Endothelial cell of umbilical vein (primary cell): Measurements from ENCODE around the gene DPYD. TPM values are rescaled to one million over a fixed set of nuclear protein-coding genes. Genes with fewer than 3 reads are reported as not detected.

Source experiments
- BruUV-seq: library from RNA; stranded (reverse); fragments of 400-500 nt; replicated peaks from 2 replicates; lab custom pipeline; 2021; lab: Mats Ljungman, UMichigan
- CTCF ChIA-PET: fragments of 300-600, 350-600 bp; sonication (Branson Sonifier 250); formaldehyde crosslinking; loops from one replicate; lab custom pipeline; 2021; ENCODE audit warnings: antibody characterized with exemption, inconsistent platforms; lab: Charles Lee
- POLR2A ChIA-PET: fragments of 300-600, 350-600 bp; sonication (Branson Sonifier 250); formaldehyde crosslinking; loops from one replicate; lab custom pipeline; 2021; ENCODE audit warnings: antibody characterized with exemption, inconsistent platforms; lab: Charles Lee
- DNase-seq: peaks from one replicate; pipeline ENCODE4 v3.0.0-alpha.2; 2011; ENCODE audit warnings: low read depth, low spot score
- FAIRE-seq: peaks from 2 replicates; lab custom pipeline; 2011; peaks lifted over from hg19 to GRCh38; lab: Jason Lieb, UNC
- H2AFZ ChIP-seq: 2 replicates; pipeline ENCODE4 v1.6.0; 2012; ENCODE audit warnings: low read depth, low read length, control low read depth, inconsistent platforms
- H3K27ac ChIP-seq: 2 replicates; pipeline ENCODE4 v1.5.1; 2011; ENCODE audit warnings: low read depth, mild to moderate bottlenecking, control low read depth, low read length, moderate library complexity; ENCODE audit not compliant: insufficient read depth
- H3K27me3 ChIP-seq, 2 experiments: 2 replicates each; pipeline versions ENCODE4 v1.6.0 to v1.6.1; 2011; ENCODE audit warnings: low read length in 2 of 2, mixed read lengths in 1 of 2; ENCODE audit not compliant: control insufficient read depth in 2 of 2, insufficient read depth in 2 of 2
- H3K36me3 ChIP-seq, 2 experiments: 2 replicates in 1 of 2; 3 replicates in 1 of 2; pipeline ENCODE4 v1.5.1; 2011; ENCODE audit warnings: low read length in 2 of 2, mild to moderate bottlenecking in 1 of 2, moderate library complexity in 1 of 2; ENCODE audit not compliant: control insufficient read depth in 2 of 2, insufficient read depth in 2 of 2; ENCODE audit errors: extremely low read depth in 1 of 2
- H3K4me1 ChIP-seq: 3 replicates; pipeline ENCODE4 v1.5.1; 2011; ENCODE audit warnings: mild to moderate bottlenecking, low read length; ENCODE audit not compliant: control insufficient read depth, insufficient read depth; ENCODE audit errors: extremely low read depth
- H3K4me2 ChIP-seq: 2 replicates; pipeline ENCODE4 v1.6.1; 2011; ENCODE audit warnings: low read length, control low read depth, mixed read lengths; ENCODE audit not compliant: insufficient read depth
- H3K4me3 ChIP-seq, 3 experiments: fragments of 200-600 bp in 1 of 3; sonication (generic), shearing (Covaris generic) in 1 of 3; replicated peaks in 1 of 3; 2 replicates each; pipeline ENCODE4 v1.5.1; 2011 to 2016; ENCODE audit warnings: control low read depth in 3 of 3, low read length in 3 of 3, mild to moderate bottlenecking in 2 of 3, inconsistent platforms in 1 of 3, low read depth in 1 of 3, moderate library complexity in 1 of 3; ENCODE audit not compliant: insufficient read depth in 1 of 3
- H3K79me2 ChIP-seq: 2 replicates; pipeline ENCODE4 v1.6.0; 2012; ENCODE audit warnings: low read length, inconsistent platforms; ENCODE audit not compliant: control insufficient read depth, insufficient read depth
- H3K9ac ChIP-seq: replicated peaks from 2 replicates; pipeline ENCODE3; 2011; ENCODE audit warnings: low read length, control low read depth; ENCODE audit not compliant: insufficient read depth; ENCODE audit errors: extremely low read depth
- H3K9me1 ChIP-seq: replicated peaks from 3 replicates; pipeline ENCODE4 v1.6.0; 2011; ENCODE audit warnings: mild to moderate bottlenecking, low read length; ENCODE audit not compliant: control insufficient read depth, insufficient read depth; ENCODE audit errors: extremely low read depth
- H3K9me3 ChIP-seq: replicated peaks from 2 replicates; pipeline ENCODE4 v1.5.1; 2012; ENCODE audit warnings: low read length, inconsistent platforms; ENCODE audit not compliant: control insufficient read depth, insufficient read depth
- H4K20me1 ChIP-seq: replicated peaks from 2 replicates; pipeline ENCODE3; 2011; ENCODE audit warnings: mild to moderate bottlenecking, low read length; ENCODE audit not compliant: control insufficient read depth, insufficient read depth; ENCODE audit errors: extremely low read depth
- CTCF ChIP-seq, 2 donors: IDR thresholded peaks; 1 replicate in 1 of 2; 2 replicates in 1 of 2; pipeline ENCODE4 v1.5.1; 2011; ENCODE audit warnings: low read length in 2 of 2, mild to moderate bottlenecking in 2 of 2, moderate library complexity in 2 of 2, control low read depth in 1 of 2, inconsistent platforms in 1 of 2, low read depth in 1 of 2; ENCODE audit not compliant: insufficient read depth in 1 of 2; ENCODE audit errors: extremely low read depth in 1 of 2
- EZH2 ChIP-seq: IDR thresholded peaks from 2 replicates; pipeline ENCODE4 v1.6.1; 2012; ENCODE audit warnings: borderline replicate concordance, low read depth, mild to moderate bottlenecking, moderate library complexity, low read length, inconsistent platforms; ENCODE audit not compliant: severe bottlenecking
- FOS ChIP-seq: IDR thresholded peaks from 2 replicates; pipeline ENCODE4 v1.6.1; 2011; ENCODE audit warnings: mild to moderate bottlenecking, low read length, moderate library complexity, borderline replicate concordance; ENCODE audit not compliant: insufficient read depth
- GATA2 ChIP-seq: IDR thresholded peaks from 2 replicates; pipeline ENCODE4 v1.7.0; 2011; ENCODE audit warnings: low read depth, mild to moderate bottlenecking, moderate library complexity, mixed read lengths, low read length; ENCODE audit not compliant: insufficient read length, insufficient read depth
- JUN ChIP-seq: IDR thresholded peaks from 2 replicates; pipeline ENCODE4 v1.6.1; 2011; ENCODE audit warnings: borderline replicate concordance, low read depth; ENCODE audit not compliant: insufficient read length, insufficient read depth
- MYC ChIP-seq: IDR thresholded peaks from one replicate; pipeline ENCODE4 v1.6.1; 2011; ENCODE audit warnings: mild to moderate bottlenecking, low read depth, low read length
- POLR2A ChIP-seq: IDR thresholded peaks from 2 replicates; pipeline ENCODE4 v1.6.1; 2012; ENCODE audit warnings: low read depth, mild to moderate bottlenecking, control low read depth, low read length
- POLR2AphosphoS5 ChIP-seq: IDR thresholded peaks from 2 replicates; pipeline ENCODE4 v1.6.1; 2012; ENCODE audit warnings: low read depth, mild to moderate bottlenecking, control low read depth, low read length, moderate library complexity; ENCODE audit not compliant: insufficient read depth
- dilution Hi-C: fragments of 300-500 bp; cut with MboI; formaldehyde crosslinking; loops from one replicate; pipeline ENCODE4 v1.15.0; 2019; ENCODE audit warnings: low sequenced_read_pairs; ENCODE audit not compliant: extremely low pct_ligation_motif_present
- intact Hi-C: fragments of 100-400 bp; cut with micrococcal nuclease; formaldehyde crosslinking; loops from one replicate; pipeline ENCODE4 v1.10.0; 2022
- polyA plus RNA-seq, 4 experiments: library from polyadenylated mRNA; depleted of rRNA in 3 of 4; stranded (reverse) in 3 of 4; unstranded in 1 of 4; fragments of >200 nt; gene quantifications; 2 replicates each; pipeline versions ENCODE4 v1.2.1 to v1.2.3, GENCODE V29; 2011 to 2012; ENCODE audit warnings: missing spikeins in 1 of 4
- total RNA-seq: library from RNA; stranded (reverse); gene quantifications from 2 replicates; pipeline ENCODE4 v1.2.3, GENCODE V29; 2021
- TF ChIP-seq, protein P1 (sequence below): IDR thresholded peaks from 2 replicates; pipeline ENCODE4 v1.6.1; 2011; ENCODE audit not compliant: insufficient read depth, insufficient read length

The DPYD gene
- total and polyA plus RNA-seq, 2 donors (not counting 3 experiments of a cell fraction or from before 2014, with no cell fraction given): 4.6 to 15.1 TPM

DNA sequence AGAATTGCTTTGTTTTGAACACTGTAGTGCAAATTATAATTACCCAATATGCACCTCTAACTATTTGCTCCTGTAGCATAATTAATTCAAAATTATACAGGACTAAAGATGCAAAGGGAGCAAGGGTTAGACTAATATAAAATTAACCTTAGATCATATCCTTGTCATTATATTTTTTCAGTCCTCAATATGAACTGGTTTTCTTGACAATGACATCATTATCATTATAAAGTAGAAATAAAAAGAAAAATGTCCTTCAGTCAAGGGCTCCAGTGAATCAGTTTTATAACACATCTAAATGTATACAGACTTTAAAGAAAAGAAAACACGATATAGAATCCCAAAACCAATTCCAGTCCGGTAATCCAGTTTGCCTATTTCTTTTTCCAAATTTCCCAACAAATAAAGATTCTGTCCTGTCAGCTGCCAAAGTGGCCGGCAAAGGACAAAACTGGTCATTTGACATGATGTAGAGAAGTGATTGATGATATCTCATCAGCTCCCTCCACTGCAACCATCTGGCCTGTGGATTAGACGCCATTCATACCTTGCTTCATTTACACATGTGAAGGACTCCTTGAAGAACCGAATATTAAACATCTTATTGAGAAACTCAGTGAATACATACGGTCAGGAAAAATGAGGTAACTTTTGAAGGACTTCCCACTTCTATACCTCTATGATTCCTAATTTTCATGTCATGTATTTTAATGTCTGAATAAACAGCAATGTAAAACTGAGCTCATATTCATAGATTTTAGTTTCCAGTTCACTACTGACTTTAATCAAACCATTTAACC, 15.5 kb downstream of the DPYD start:
- H3K4me1 ChIP-seq: peaks cover 54% of the 10 kb centered on the region
- intact Hi-C loops (no loop called here), dilution Hi-C loops (no loop called here)
- no peaks in the 10 kb centered on the region for H3K36me3 ChIP-seq
- no peaks in the 10 kb centered on the region for H3K9me3 ChIP-seq
- TF ChIP-seq MYC (no peak), POLR2AphosphoS5 (no peak), JUN (no peak), EZH2 (no peak), FOS (no peak), GATA2 (no peak), CTCF (IDR thresholded peaks at IDR 0.05; ENCODE audit: extremely low read depth in 1 of 2, insufficient read depth in 1 of 2, low read depth in 1 of 2, low read length in 2 of 2) (no peak), POLR2A (no peak)
- TF ChIP-seq, protein P1, sequence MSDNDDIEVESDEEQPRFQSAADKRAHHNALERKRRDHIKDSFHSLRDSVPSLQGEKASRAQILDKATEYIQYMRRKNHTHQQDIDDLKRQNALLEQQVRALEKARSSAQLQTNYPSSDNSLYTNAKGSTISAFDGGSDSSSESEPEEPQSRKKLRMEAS: no peak
- H3K9me1 ChIP-seq: no peaks in the 10 kb centered on the region
- no peak overlapping the region for H3K4me2 ChIP-seq
- no peak overlapping the region for H3K4me3 ChIP-seq
- no peaks in the 10 kb centered on the region for H4K20me1 ChIP-seq
- no TSS peak for BruUV-seq
- H3K27me3 ChIP-seq: no peaks in the 10 kb centered on the region
- no peak overlapping the region for H2AFZ ChIP-seq
- FAIRE-seq (no peak), DNase-seq (no peak)
- H3K9ac ChIP-seq: no peak overlapping the region
- ChIA-PET CTCF (interaction anchor here (6.5 kb wide), 1 partner anchor 14 kb away, joined by 33 read pairs; the partner anchor contains the start of gene DPYD), POLR2A (no interaction called here)
- peaks cover 8% of the 10 kb centered on the region for H3K79me2 ChIP-seq
- no peak overlapping the region for H3K27ac ChIP-seq
